Testis (tissue), 3 donors: ENCODE results near the gene TMEM256. TPM values are rescaled to one million over a fixed set of nuclear protein-coding genes. Genes with fewer than 3 reads are reported as not detected.
A peak's percentile ranks its signal among the peaks of the same experiment; 100 is the strongest.

Source experiments
- DNase-seq: peaks from one replicate; pipeline ENCODE4 v3.0.0-alpha.2; 2019
- H3K27ac ChIP-seq, 2 donors: fragments of 200-600 bp; sonication (generic); one replicate each; pipeline ENCODE4 v1.5.1; 2019
- H3K27me3 ChIP-seq: fragments of 200-600 bp; sonication (generic); one replicate; pipeline ENCODE4 v1.5.1; 2019
- H3K36me3 ChIP-seq: fragments of 200-600 bp; sonication (generic); one replicate; pipeline ENCODE4 v1.5.1; 2017; ENCODE audit warnings: low read depth; ENCODE audit errors: missing control alignments
- H3K4me1 ChIP-seq: fragments of 200-600 bp; sonication (generic); one replicate; pipeline ENCODE4 v1.5.1; 2019
- H3K4me3 ChIP-seq, 2 donors: fragments of 200-600 bp; sonication (generic); one replicate each; pipeline ENCODE4 v1.5.1; 2017 to 2019
- H3K9me3 ChIP-seq: fragments of 200-600 bp; sonication (generic); one replicate; pipeline ENCODE4 v1.5.1; 2017
- POLR2A ChIP-seq: fragments of 450-650 bp; IDR thresholded peaks from one replicate; pipeline ENCODE4 v1.6.1; 2017; ENCODE audit warnings: antibody characterized with exemption, mild to moderate bottlenecking, moderate library complexity
- WGBS, 2 donors: methylation state at CpG; one replicate each; pipeline ENCODE4 v1.1.5; 2018; 5-methylcytosine and 5-hydroxymethylcytosine counted together
- intact Hi-C: fragments of 100-400 bp; cut with DNase I; formaldehyde crosslinking; loops from one replicate; pipeline ENCODE4 v1.15.1; 2023; ENCODE audit warnings: low total_unique reads
- polyA plus RNA-seq: library from polyadenylated mRNA; stranded (reverse); fragments of 350-450 nt; fragmentation: Illumina TruSeq; extraction: RNeasy Lipid Tissue Mini Kit (QIAGEN cat#74804); gene quantifications from one replicate; pipeline ENCODE4 v1.2.3, GENCODE V29; 2014; ENCODE audit warnings: low read depth, low replicate concordance; ENCODE audit not compliant: insufficient read depth
- total RNA-seq, 2 donors: library from RNA; depleted of rRNA; stranded (reverse); fragments of >200 nt; gene quantifications; one replicate each; pipeline ENCODE4 v1.2.3, GENCODE V29; 2016
- TF ChIP-seq, protein P1 (sequence below), 3 experiments: fragments of 450-650 bp in 2 of 3; fragments of 200-600 bp in 1 of 3; sonication (generic) in 1 of 3; IDR thresholded peaks; one replicate each; pipeline ENCODE4 v1.5.1; 2016 to 2019; ENCODE audit warnings: antibody characterized with exemption in 3 of 3, mild to moderate bottlenecking in 2 of 3, moderate library complexity in 1 of 3

The TMEM256 gene
- total and polyA plus RNA-seq, 3 donors from 2014 or later = 18.7 to 33.3 (median 27.3) TPM

DNA sequence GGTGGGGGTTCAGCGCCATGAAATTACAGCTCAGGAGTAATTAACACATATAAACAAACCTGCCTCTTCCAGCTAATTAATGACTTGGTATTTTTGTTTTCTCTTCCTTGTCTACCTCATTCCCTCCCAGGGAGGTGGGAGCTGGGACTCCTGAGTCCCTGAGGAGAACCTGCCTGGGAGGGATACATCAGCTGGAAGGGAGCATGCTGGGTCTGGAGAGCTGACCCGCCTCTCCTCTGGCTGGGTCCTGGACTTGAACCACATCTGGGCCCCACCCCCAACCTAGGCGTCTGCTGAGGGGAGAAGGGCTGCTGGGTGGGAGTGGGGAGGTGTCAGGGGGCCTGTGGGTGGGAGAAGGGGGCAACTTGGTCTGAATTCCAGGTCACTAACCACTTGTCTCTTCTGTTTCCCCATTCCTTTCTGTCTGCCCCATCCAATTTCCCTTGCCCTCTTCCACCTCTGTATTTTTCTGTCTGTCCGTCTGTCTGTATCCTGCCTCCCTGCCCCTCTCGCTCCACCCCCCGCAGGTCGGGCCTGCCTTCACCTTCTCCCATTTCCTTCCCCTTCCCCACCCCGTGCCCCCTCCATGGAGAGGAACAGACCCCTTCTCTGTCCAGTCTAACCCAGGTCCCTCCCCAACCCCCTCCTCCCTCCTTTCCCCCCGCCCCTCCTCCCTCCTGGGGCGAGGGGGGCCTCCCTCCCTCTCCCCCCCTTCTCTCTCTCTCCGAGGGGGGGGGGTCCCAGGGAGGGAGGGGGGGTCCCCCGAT lies 3.8 kb upstream of the TMEM256 start, which contains the start of gene NLGN2:
TSS of gene NLGN2 (plus strand) at position 361 of the 767 bp plus-strand sequence. CDS start 411 bp downstream, outside the sequence.
- no peak within 1 kb of the TSS for H3K27ac ChIP-seq
- WGBS, 2 donors = 46 to 50% methylated on average over 10 of the region's 12 CpGs

DNA sequence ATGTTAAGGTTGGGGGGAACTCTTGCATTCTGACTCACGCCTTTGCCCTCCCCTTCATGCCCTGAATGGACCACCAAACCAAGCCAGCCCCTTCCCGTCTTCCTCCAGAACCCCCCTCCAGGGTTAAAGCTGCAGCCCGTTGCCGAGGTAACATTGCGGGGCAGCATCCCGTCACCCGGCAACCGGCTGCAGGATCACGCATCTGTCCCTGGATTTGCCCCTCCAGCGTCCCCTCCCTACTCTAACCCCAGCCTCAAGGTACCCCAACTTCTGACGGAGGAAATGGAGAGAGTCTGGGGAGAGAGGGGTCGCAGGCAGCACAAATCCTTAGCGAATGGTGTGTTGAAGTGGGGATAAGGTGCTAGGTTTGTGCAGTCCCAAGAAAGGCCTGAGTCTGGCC lies 3.2 kb upstream of the TMEM256 start:
- H3K36me3 ChIP-seq = no peaks in the 10 kb centered on the region
- no peaks in the 10 kb centered on the region for H3K27me3 ChIP-seq
- no peak overlapping the region for H3K4me3 ChIP-seq
- H3K27ac ChIP-seq = no peak overlapping the region
- no peaks in the 10 kb centered on the region for H3K9me3 ChIP-seq
- no peak for DNase-seq
- intact Hi-C loops = no loop called here
- no peak for TF ChIP-seq POLR2A
- WGBS, 2 donors = 80 to 85% methylated on average over 13 of the region's 13 CpGs
- H3K4me1 ChIP-seq = peaks cover 17% of the 10 kb centered on the region

More for the DNA sequence above, 3.8 kb upstream of the TMEM256 start, which contains the start of gene NLGN2:
- H3K9me3 ChIP-seq = no peaks in the 10 kb centered on the region
- intact Hi-C loops = no loop called here
- no peaks in the 10 kb centered on the region for H3K36me3 ChIP-seq
- DNase-seq = no peak
- no peaks in the 10 kb centered on the region for H3K27me3 ChIP-seq
- peaks cover 13% of the 10 kb centered on the region for H3K4me1 ChIP-seq
- H3K4me3 ChIP-seq = peak within 1 kb of the TSS; percentile 18 to 23
- TF ChIP-seq POLR2A = no peak

DNA sequence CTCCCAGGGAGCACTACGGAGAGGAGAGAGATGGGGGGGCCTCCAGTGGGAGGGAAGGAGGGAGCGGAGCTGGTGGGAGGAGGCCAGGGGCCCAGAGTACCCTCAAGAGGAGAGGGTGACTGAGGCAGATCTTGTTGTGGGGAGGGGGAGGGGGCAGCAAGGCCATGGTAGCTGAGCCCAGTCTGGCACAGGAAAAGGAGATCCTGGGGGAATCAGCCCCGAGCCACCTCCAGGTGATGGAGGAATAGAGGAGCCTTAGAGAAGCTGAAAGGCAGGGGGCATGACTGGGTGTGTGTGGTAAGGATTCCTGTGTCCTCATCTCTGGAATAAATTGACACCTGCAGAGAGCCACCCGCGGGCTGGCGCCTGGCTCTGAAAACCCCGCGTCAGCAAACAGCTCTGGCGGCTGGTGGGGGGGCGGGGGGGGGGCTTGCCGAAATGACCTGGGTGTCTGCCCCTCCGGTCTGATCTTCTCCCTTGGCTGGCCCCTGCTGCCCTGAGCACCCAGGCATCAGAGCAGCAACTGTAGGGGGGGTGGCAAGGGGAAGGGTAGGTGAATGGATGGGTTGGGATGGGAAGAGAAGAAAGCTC lies 2.4 kb upstream of the TMEM256 start:
- Histone ChIP-seq H3K27me3 (no peaks in the 10 kb centered on the region), H3K27ac (peak overlapping the region in 1 of 2 donors; percentile 95), H3K4me1 (peaks cover 17% of the 10 kb centered on the region), H3K36me3 (no peaks in the 10 kb centered on the region), H3K4me3 (no peak overlapping the region), H3K9me3 (no peaks in the 10 kb centered on the region)
- intact Hi-C loops = no loop called here
- no peak for TF ChIP-seq POLR2A
- TF ChIP-seq, protein P1, sequence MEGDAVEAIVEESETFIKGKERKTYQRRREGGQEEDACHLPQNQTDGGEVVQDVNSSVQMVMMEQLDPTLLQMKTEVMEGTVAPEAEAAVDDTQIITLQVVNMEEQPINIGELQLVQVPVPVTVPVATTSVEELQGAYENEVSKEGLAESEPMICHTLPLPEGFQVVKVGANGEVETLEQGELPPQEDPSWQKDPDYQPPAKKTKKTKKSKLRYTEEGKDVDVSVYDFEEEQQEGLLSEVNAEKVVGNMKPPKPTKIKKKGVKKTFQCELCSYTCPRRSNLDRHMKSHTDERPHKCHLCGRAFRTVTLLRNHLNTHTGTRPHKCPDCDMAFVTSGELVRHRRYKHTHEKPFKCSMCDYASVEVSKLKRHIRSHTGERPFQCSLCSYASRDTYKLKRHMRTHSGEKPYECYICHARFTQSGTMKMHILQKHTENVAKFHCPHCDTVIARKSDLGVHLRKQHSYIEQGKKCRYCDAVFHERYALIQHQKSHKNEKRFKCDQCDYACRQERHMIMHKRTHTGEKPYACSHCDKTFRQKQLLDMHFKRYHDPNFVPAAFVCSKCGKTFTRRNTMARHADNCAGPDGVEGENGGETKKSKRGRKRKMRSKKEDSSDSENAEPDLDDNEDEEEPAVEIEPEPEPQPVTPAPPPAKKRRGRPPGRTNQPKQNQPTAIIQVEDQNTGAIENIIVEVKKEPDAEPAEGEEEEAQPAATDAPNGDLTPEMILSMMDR (IDR thresholded peaks at IDR 0.05) = no peak
- DNase-seq = no peak
- WGBS, 2 donors = 55 to 56% methylated on average over 3 to 12 of the region's 12 CpGs

DNA sequence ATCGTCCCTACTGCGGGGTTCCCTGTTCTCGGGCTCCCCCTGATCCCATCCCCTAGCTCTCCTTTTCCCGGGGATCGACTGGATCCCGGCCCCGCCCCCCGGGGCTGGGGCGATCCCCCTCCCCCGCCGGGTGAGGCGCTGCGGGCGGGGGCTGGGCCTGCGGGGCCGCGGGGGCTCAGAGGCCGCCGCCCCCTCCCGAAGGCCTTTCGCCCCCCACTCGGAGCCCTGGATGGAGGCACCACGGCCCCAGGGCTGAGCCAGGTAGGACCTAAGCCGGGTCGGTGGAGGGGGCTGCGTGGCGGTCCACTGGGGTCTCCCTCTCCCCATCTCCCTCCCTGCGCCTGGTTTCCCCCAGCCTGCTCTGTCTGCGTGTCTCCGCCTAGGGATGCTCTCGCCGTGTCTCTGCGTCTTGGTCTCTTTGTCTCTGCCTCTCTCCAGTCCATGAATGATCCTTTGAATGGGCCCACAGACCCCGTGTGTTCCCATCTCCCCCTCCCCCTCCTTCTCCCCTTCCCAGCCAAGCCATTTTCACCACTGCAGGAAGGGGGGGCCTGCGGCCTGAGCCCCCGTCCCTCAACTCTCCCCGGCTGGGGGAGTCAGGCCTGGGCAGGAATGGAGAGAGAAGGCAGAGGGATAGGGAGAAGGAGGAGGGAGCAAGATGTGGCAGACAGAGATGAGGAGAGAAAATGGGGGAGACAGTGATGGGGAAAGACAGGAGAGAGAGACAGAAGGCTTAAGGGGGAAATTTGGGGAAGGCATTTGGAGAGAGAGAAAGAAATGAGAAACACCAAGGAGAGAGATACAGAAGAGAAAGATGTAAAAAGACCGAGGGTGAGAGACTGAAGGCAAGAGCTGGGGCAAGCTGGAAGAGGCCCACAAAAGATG lies 1.7 kb upstream of the TMEM256 start:
- intact Hi-C loops = no loop called here
- Histone ChIP-seq H3K27me3 (no peaks in the 10 kb centered on the region), H3K27ac (peak overlapping the region; percentile 93 to 95), H3K4me1 (peaks cover 17% of the 10 kb centered on the region), H3K9me3 (no peaks in the 10 kb centered on the region), H3K4me3 (peak overlapping the region; percentile 71 to 72), H3K36me3 (no peaks in the 10 kb centered on the region)
- no peak for TF ChIP-seq POLR2A
- TF ChIP-seq, protein P1 (IDR thresholded peaks at IDR 0.05) = no peak
- no peak for DNase-seq
- WGBS, 2 donors = 4 to 9% methylated on average over 20 to 22 of the region's 38 CpGs

DNA sequence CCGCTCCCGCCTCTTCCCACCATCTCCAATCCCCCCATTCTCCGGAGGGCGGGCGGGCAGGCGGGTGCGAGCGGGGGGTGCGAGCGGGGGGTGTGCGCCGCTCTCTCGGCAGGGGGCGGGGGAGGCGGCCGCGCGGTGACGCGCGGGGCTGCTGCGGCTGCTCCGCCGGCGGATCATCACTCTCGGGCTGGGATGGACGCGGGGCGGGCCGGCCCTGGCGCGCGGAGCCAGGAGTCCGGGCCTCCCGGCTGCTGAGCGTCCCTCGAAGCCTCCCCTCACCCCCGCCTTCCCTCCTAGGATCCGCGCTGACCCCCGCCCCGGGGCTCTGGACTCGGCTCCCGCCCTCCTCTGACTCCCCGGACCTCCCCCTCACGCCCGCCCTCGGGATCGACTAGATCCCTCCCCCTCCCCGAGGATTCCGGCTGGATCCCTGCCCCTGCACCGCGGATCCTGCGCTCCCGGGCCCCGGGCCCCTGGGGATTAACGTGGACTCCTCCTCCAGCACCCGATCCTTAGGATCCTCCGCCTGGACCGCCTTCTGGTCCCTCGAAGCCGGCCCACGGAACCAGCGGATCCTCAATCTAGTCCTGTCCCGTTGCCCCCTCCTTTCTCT lies 946 bp upstream of the TMEM256 start:
- Histone ChIP-seq H3K36me3 (no peaks in the 10 kb centered on the region), H3K9me3 (no peaks in the 10 kb centered on the region), H3K4me1 (peaks cover 17% of the 10 kb centered on the region), H3K27ac (peak overlapping the region; percentile 93 to 95), H3K4me3 (peak overlapping the region; percentile 71 to 72), H3K27me3 (no peaks in the 10 kb centered on the region)
- TF ChIP-seq, protein P1 (IDR thresholded peaks at IDR 0.05) = no peak
- no peak for TF ChIP-seq POLR2A
- DNase-seq = peak; percentile 57
- WGBS, 2 donors = 1 to 7% methylated on average over 8 to 54 of the region's 65 CpGs
- intact Hi-C loops = no loop called here
